Calu3 (cell line): ENCODE measurements around the gene ACOT11. TPM values are rescaled to one million over a fixed set of nuclear protein-coding genes. Genes with fewer than 3 reads are reported as not detected.

Source experiments
- BruUV-seq: library from RNA; stranded (reverse); fragments of 400-500 nt; replicated peaks from 2 replicates; lab custom pipeline; 2021; lab: Mats Ljungman, UMichigan
- CTCF ChIA-PET: fragments of 300-600 bp; sonication (Branson Sonifier 250); formaldehyde crosslinking; loops from one replicate; lab custom pipeline; 2022; ENCODE audit warnings: antibody characterized with exemption; lab: Charles Lee
- DNase-seq: peaks from one replicate; pipeline ENCODE4 v3.0.0; 2022
- H3K27ac Mint-ChIP-seq: one replicate; pipeline ENCODE4 v1.8.0; 2022; ENCODE audit warnings: mixed read lengths; ENCODE audit not compliant: unreplicated experiment
- H3K27me3 Mint-ChIP-seq: one replicate; pipeline ENCODE4 v1.8.0; 2022; ENCODE audit warnings: mixed read lengths; ENCODE audit not compliant: unreplicated experiment
- H3K36me3 Mint-ChIP-seq: one replicate; pipeline ENCODE4 v1.8.0; 2022; ENCODE audit warnings: mild to moderate bottlenecking, moderate library complexity, mixed read lengths; ENCODE audit not compliant: insufficient read depth, unreplicated experiment
- H3K4me1 Mint-ChIP-seq: one replicate; pipeline ENCODE4 v1.8.0; 2022; ENCODE audit warnings: mild to moderate bottlenecking, low read depth, mixed read lengths; ENCODE audit not compliant: unreplicated experiment
- H3K4me3 Mint-ChIP-seq: one replicate; pipeline ENCODE4 v1.8.0; 2022; ENCODE audit warnings: mild to moderate bottlenecking, low read depth, moderate library complexity, mixed read lengths; ENCODE audit not compliant: unreplicated experiment
- H3K9me3 Mint-ChIP-seq: one replicate; pipeline ENCODE4 v1.8.0; 2022; ENCODE audit warnings: low read depth, mixed read lengths; ENCODE audit not compliant: unreplicated experiment
- intact Hi-C: fragments of 100-400 bp; cut with micrococcal nuclease; formaldehyde crosslinking; loops from one replicate; pipeline ENCODE4 v1.10.0; 2022; ENCODE audit not compliant: unreplicated experiment
- total RNA-seq: library from RNA; stranded (reverse); gene quantifications from 2 replicates; pipeline ENCODE4 v1.2.3, GENCODE V29; 2022
- TF ChIP-seq, protein P1 (sequence below): fragments of 200-600 bp; IDR thresholded peaks from one replicate; pipeline ENCODE4 v1.8.0; 2022; ENCODE audit warnings: antibody characterized with exemption; ENCODE audit not compliant: unreplicated experiment

Gene ACOT11
- total RNA-seq, 1 experiment from 2014 or later = 10.4 TPM

DNA sequence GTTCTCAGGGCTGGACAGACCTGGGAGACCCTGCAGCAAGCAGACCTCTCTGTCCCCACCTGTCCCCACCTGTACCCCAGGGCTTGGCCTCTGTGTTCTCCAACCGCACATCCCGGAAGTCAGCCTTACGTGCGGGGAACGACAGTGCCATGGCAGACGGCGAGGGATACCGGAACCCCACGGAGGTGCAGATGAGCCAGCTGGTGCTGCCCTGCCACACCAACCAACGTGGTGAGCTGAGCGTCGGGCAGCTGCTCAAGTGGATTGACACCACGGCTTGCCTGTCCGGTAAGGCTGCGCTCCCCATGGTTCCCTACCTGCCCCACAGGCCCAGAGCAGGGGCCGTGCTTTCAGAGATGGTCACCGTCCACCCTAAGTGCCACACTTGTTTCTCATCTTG, 36.5 kb downstream of the ACOT11 start:
- no peak for DNase-seq
- no peak overlapping the region for H3K27ac Mint-ChIP-seq
- no peaks in the 10 kb centered on the region for H3K9me3 Mint-ChIP-seq
- H3K27me3 Mint-ChIP-seq = no peaks in the 10 kb centered on the region
- TF ChIP-seq, protein P1, sequence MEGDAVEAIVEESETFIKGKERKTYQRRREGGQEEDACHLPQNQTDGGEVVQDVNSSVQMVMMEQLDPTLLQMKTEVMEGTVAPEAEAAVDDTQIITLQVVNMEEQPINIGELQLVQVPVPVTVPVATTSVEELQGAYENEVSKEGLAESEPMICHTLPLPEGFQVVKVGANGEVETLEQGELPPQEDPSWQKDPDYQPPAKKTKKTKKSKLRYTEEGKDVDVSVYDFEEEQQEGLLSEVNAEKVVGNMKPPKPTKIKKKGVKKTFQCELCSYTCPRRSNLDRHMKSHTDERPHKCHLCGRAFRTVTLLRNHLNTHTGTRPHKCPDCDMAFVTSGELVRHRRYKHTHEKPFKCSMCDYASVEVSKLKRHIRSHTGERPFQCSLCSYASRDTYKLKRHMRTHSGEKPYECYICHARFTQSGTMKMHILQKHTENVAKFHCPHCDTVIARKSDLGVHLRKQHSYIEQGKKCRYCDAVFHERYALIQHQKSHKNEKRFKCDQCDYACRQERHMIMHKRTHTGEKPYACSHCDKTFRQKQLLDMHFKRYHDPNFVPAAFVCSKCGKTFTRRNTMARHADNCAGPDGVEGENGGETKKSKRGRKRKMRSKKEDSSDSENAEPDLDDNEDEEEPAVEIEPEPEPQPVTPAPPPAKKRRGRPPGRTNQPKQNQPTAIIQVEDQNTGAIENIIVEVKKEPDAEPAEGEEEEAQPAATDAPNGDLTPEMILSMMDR = no peak
- no TSS peak for BruUV-seq
- intact Hi-C loops = no loop called here
- no peak overlapping the region for H3K4me3 Mint-ChIP-seq
- CTCF ChIA-PET = no interaction called here
- H3K36me3 Mint-ChIP-seq = no peaks in the 10 kb centered on the region
- H3K4me1 Mint-ChIP-seq = no peaks in the 10 kb centered on the region

DNA sequence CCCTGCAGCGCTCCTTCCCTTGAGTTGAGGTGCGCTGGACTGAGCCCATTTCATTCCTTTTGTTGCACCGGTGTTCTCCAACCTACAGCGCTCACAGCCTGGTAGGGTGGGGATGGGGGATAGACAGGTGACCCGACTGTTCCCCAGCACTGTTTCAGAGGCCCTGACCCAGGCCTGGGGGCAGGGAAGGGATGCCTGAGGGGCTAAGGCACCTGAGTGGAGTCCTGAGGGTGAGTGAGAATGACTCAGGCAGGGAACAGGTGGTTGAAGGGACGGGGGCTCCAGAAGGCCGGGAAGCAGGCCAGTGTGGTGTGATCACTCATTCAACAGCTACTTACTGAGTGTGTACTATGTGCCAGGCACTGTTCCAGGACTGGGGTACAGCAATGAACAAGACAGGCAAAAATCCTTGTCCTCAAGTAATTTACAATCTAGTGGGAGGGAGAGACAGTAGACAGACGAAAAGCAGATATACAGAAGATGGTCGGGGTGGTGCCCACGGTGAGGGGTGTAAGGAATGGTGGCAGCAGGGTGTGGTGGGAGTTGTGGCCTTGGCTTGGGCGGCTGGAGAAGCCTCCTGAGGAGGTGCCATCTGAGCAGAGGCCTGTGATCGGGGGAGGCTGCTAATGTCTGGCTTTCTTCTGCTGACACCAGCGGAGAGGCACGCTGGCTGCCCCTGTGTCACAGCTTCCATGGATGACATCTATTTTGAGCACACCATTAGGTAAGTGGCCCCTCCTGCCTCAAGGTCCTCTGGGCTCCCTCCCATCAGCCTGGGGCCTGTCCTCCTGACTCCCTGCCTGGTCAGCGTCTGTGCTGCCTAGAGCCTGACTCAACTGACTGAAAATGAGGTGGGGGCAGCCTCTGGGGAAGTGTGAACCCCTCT, 37.4 kb downstream of the ACOT11 start:
- TF ChIP-seq, protein P1 = no peak
- no peaks in the 10 kb centered on the region for H3K9me3 Mint-ChIP-seq
- CTCF ChIA-PET = no interaction called here
- no peaks in the 10 kb centered on the region for H3K27me3 Mint-ChIP-seq
- intact Hi-C loops = no loop called here
- no peaks in the 10 kb centered on the region for H3K4me1 Mint-ChIP-seq
- no peak overlapping the region for H3K27ac Mint-ChIP-seq
- no peaks in the 10 kb centered on the region for H3K36me3 Mint-ChIP-seq
- DNase-seq = no peak
- no peak overlapping the region for H3K4me3 Mint-ChIP-seq
- no TSS peak for BruUV-seq

DNA sequence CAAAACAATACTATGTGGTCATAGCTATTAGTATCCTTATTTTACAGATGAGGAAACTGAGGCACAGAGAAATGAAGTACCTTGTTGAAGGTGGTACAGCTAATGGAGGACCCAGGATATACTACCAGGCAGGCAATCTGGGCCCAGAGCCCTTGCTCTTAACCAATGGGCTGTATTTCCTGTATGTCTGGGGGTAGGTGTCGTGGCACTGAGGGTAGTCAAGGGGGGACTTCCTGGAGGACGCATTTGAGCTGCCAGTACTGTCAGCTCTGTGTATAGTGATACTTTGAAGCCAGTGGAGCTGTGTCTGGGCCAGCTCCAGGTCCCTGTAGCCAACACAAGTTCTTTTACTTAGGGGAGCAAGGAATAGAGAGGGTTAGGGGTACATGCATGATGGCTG, 40.3 kb downstream of the ACOT11 start:
- no peak overlapping the region for H3K27ac Mint-ChIP-seq
- CTCF ChIA-PET = no interaction called here
- TF ChIP-seq, protein P1 = no peak
- intact Hi-C loops = no loop called here
- no peaks in the 10 kb centered on the region for H3K36me3 Mint-ChIP-seq
- no peak for DNase-seq
- no peak overlapping the region for H3K4me3 Mint-ChIP-seq
- no peaks in the 10 kb centered on the region for H3K9me3 Mint-ChIP-seq
- no peaks in the 10 kb centered on the region for H3K27me3 Mint-ChIP-seq
- BruUV-seq = no TSS peak
- H3K4me1 Mint-ChIP-seq = no peaks in the 10 kb centered on the region

DNA sequence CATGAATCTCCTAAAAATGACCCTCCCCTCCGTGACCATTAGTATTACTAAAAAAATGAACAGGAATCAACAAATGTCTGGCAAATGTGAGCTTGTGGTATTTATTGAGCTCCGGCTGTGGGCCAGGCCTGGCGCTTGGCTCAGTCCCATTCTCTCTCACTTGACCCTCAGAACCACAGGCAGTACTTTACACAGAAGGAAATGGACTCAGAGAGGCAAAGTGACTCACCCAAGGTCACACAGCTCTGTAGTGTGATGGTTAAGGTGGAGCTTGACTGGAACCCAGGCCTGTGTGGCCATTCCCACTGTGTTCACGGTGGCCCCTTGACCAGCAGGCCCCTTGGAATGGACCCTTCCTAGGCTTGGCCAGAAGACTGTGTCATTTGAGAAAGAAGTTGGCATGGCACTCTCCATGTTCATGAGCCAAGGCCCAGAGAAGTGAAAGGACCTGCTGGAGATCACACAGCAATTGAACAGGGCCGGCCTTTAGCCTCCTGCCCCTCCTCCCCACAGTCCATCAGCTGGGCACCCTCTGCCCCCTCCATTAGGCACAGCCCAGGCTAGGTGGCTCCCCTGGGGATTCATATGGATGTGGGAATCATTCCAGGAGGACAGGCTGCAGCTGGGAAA, 43.2 kb downstream of the ACOT11 start:
- TF ChIP-seq, protein P1 = no peak
- CTCF ChIA-PET = interaction anchor here (0.7 kb wide), 1 partner anchor 253 kb away, joined by 3 read pairs; no protein-coding TSS in a partner anchor
- Mint-ChIP-seq H3K27me3 (no peaks in the 10 kb centered on the region), H3K27ac (no peak overlapping the region), H3K4me3 (no peak overlapping the region), H3K36me3 (no peaks in the 10 kb centered on the region), H3K4me1 (no peaks in the 10 kb centered on the region), H3K9me3 (no peaks in the 10 kb centered on the region)
- no TSS peak for BruUV-seq
- intact Hi-C loops = no loop called here
- DNase-seq = no peak
